NCI-H748 treated with DMSO at 0.1 percent for 48 hours (cell line): ENCODE data around the gene FBXW11.
"Not testable (repeated sequence)": the region's sequence is repeated elsewhere in the genome, so short reads cannot be mapped to it uniquely, and the experiment has no call there.

ENCODE experiments used
- DNase-seq: peaks from one replicate; lab custom pipeline; 2025; lab: John Stamatoyannopoulos, UW

Gene FBXW11

DNA sequence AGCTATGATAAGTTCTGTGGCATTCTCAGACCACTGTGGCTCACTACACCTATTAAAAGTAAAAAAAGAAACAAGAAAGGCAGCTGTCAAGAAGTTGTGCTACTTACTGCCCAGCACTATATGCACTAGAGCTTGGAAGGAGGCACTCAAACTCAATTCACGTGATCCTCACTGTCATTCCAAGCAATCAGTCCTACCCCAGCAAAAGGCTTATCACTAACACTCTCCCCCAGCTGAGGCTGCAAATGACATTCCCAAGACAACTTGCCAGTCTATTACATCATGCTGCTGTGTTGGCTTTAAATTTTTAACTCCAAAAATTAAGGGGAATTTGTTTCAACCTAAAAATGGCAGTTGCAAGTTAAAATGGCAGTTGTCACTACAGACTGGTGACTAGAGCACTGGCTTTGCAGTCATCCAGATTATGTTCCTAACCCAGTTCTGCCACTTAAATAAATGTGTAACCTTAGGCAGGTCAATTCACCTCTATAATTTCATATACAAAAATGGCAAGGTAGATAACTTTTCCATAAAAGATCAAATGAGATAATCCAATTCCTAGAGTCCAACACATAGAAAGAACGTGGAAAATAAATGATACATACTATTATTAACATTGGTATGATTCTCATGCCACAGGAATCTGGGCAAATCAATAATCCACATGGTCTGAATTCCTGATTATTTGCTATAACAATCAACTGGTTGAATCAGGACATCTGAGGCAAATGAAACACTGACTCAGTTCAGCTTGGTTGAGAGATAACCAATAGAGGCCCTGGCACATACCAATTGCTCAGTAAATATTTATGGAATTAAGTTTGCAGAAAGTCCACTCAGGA, 52.4 kb downstream of the FBXW11 start:
- DNase-seq: no peak

DNA sequence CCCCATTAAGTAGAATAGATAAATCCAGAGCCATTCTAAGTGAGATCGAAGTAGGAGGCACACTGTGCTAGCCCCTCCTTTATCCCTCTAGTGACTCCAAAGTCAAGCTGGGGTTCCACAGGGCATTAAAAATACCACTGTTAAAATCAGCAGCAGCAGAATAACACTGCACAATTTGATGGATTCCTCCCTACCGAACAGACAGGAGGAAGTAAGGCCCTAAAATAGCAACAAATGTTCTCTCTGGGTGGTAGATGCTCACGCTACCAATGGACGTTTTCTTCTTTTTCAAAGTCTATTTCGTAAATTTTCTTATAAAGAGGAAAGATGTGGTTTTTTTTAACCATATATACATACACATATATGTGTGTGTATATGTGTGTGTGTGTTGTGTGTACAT, 54.4 kb downstream of the FBXW11 start:
- DNase-seq: no peak

DNA sequence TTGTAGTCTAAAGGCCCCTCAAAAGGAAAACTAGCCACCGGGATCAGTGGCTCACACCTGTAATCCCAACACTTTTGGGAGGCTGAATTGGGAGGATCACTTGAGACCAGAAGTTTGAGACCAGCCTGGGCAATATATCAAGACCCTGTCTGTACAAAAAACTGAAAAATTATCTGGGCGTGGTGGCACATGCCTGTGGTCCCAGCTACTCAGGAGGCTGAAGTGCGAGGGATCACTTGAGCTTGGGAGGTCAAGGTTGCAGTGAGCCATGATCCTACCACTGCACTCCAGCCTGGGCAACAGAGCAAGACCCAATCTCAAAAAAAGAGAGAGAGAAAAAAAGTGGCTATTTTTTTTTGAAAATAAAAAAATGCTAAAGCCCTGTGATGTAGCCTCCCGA, 55.2 kb downstream of the FBXW11 start:
- DNase-seq: no peak

DNA sequence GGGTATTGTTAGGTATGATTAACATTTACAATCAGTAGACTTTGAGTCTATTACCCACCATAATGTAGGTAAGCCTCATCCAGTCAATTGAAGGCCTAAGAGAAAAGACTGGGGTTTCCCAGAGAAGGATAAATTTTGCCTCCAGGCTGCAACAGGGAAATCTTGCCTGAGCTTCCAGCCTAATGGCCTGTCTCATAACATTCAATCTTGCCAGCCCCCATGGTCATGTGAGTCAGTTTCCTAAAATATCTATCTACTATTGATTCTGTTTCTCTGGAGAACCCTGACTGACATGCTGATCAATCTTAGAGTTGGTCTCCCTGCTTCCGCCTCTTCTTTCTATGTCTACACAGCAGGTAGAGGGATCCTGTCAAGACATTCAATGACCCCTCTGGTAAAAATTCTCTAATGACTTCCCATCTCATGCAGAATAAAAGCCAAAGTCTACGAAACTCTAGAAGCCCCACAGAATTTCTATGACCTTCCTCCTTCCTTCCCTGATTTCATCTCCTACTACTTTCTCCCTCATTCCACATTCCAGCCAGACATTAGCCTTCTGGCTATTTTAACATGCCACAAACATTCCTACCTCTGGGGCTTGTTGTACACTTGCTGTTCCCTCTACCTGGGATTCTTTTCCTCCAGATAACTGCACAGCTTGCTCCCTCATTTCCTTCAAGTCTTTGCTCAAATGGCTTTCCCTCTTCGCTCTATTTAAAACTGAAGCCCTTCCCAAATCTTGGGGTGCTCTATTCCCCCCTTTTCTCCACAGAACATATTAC, 60.2 kb downstream of the FBXW11 start:
- DNase-seq: no peak

DNA sequence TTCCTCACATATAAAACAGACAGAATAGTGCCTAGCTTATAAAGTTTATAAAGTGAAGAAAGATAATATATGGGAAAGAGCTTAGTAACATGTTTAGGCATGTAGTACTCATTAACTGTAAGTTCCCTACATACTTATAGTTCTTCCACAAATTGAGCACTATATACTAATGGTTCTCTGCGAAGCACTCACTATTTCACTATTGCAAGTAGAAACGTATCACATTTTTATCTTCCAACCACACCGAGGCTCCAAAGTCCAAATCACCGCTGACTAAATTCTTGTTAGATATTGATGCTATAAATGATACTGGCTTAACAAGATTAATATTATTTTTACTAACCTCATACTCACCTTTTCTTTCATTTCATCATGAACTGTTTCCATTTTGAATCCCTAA, 61.0 kb downstream of the FBXW11 start:
- DNase-seq: no peak

DNA sequence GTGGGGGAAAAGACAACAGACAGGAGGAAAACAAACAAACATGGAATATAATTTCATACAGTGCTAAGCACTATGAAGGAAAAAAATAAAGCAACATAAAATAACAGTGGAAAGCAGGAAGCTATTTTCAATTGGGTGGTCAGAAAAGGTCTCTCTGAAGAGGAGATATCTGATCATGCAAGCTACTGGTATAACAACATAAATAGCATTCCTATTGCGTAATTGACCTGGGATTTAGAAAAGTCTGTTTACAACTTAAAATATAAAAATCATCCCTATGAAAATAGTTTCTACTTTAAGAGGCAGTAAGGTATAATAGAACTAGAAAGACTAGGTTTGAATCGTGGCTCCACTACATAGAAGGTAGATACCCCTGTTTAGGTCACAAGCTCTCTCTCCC, 61.4 kb downstream of the FBXW11 start:
- no peak for DNase-seq

DNA sequence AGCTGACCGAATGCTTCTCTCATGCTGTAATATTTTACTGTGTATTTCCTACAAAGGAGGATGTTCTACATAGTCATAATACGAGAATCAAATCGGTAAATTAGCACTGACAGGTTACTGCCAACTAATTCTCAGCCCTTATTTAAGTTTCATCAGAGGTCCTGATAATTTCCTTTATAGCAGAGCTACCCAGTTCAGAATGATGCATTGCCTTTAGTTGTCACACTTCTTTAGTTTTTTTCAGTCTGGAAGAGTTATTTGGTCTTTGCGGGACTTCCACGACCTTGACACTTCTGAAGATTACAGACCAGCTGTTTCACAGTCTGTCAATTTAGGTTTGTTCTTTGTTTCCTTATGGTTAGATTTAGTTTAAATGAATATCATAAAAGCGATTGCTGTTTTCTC, 64.3 kb downstream of the FBXW11 start:
- not testable (repeated sequence) for DNase-seq

DNA sequence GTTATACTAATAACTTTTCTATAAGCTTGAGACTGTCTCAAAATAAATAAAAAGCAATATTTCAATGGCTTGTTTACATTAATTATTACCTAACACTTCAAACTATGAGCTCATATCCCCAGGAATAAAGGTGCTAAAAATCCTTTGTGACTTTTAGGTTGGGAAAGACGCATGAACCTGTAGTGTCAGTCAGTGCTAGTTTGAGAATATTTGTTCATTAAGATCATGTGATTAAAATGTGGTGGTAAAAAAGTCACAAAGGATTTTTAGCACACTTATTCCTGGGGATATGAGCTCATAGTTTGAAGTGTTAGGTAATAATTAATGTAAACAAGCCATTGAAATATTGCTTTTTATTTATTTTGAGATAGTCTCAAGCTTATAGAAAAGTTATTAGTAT, 64.8 kb downstream of the FBXW11 start:
- not testable (repeated sequence) for DNase-seq

DNA sequence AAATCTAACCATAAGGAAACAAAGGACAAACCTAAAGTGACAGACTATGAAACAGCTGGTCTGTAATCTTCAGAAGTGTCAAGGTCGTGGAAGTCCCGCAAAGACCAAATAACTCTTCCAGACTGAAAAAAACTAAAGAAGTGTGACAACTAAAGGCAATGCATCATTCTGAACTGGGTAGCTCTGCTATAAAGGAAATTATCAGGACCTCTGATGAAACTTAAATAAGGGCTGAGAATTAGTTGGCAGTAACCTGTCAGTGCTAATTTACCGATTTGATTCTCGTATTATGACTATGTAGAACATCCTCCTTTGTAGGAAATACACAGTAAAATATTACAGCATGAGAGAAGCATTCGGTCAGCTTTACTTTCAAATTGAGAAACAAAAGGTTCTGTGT, 65.2 kb downstream of the FBXW11 start:
- not testable (repeated sequence) for DNase-seq

DNA sequence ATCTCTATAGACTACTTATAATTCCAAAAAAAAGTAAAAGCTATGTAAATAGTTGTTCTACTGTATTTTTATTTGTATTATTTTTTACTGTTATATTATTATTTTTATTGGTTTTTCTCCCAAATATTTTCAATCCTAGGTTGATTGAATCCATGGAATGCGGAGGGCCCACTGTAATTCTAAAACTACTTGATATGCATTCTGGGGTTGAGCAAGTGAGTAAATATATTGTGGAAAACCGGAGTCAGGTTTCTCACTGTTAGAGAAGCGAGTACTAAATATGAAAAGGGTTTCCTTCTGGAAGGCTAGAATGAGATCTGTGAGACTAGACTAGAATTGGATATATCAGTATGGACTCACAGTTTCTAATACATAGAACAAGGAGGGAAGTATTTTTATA, 66.5 kb downstream of the FBXW11 start:
- no peak for DNase-seq

DNA sequence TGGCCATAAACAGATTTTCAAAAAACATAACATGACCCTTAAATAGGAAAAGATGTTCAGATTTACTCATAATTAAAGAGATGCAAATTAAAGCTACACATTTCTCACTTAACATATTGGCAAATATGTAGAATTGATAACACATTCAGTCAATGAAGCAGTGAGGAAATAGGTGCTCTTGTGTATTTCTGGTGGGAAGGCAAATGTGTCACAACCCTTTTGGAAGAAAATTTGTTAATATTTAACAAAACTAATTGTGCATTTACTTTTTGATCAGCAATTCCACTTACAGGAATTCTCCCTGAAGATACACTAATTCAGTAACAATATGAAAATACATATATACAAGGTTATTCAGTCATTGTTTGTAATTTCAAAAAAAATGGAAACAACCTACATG, 68.1 kb downstream of the FBXW11 start:
- DNase-seq: no peak

DNA sequence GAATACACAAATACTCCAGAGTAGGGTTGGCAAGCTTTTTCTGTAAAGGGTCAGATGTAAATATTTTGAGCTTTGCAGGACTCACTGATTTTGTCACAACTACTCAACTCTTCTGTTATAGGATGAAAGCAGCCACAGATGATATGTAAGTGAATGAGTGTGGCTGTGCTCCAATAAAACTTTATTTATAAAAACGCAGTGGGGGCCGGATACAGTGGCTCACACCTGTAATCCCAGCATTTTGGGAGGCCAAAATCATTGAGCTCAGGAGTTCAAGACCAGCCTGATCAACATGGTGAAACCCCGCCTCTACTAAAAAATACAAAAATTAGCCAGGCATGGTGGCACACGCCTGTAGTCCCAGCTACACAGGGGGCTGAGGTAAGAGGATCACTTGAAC, 69.1 kb downstream of the FBXW11 start:
- no peak for DNase-seq

DNA sequence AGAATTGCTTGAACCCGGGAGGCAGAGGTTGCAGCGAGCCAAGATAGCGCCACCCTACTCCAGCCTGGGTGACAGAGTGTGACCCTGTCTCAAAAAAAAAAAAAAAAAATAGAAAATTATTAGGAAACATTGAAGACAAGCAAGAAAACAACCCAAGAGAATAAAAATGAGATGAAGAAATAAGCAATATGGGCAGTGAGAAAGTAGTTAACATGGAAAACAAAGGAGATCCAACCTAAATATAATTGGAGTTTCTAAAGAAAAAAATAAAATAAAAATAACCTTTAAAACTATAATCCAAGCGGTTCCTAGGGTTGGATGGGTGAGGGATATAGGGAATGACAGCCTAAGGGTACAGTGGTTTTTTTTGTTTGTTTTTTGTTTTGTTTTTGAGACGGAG, 71.9 kb downstream of the FBXW11 start:
- DNase-seq: no peak

DNA sequence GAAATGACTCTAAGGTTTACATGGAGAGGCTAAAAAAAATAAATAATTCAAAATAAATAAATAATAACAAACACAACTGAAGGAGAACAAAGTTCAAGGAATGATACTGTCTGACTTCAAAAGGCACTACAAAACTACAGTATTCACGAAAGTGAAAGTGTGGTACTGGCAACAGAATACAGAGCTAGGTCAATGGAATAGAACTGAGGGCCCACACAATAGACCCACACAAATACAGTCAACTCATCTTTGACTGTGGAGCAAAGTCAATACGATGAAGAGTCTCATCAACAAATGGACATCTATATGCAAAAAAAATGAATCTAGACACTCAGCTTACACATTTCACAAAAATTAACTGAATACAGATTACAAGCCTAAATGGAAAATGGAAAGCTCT, 75.3 kb downstream of the FBXW11 start:
- no peak for DNase-seq

DNA sequence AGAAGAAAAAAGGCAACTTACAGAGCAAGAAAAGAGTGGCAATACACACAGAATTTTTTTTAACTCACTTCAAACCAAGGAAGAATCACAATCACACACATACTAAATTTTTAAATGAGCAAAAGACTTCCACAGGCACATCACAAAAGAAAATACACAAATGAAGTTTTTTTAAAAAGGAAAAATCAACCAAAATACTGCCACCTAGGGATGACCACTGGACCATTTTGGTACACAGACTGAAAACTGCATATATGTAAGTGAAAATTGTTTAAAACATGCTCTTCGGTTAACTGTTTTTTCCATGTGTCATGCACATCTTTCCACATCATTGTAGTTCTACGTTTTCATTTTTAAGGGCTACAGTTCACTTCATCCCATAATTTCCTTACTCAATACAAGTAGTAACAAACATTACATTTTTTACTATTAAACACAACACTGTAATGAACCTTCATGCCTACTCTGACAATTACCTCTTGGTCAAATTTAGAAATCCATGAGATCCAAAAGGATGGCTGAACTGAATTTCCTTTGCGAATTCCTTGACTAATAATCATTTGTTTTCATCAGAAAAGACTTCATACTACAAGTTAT, 79.0 kb downstream of the FBXW11 start:
- no peak for DNase-seq

DNA sequence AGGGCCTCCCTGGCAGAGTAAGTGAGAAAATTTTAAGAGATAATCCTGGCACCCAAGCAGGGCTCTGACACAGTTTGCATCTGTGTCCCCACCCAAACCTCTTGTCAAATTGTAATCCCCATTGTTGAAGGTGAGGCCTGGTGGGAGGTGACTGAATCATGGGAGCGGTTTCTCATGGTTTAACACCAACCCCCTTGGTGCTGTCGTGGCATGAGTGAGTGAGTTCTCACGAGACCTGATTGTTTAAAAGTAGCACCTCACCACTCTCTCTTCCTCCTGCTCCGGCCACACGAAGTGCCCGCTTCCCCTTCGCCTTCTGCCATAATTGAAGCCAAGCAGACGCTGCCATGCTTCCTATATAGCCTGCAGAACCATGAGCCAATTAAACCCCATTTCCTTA, 80.1 kb downstream of the FBXW11 start:
- DNase-seq: no peak

DNA sequence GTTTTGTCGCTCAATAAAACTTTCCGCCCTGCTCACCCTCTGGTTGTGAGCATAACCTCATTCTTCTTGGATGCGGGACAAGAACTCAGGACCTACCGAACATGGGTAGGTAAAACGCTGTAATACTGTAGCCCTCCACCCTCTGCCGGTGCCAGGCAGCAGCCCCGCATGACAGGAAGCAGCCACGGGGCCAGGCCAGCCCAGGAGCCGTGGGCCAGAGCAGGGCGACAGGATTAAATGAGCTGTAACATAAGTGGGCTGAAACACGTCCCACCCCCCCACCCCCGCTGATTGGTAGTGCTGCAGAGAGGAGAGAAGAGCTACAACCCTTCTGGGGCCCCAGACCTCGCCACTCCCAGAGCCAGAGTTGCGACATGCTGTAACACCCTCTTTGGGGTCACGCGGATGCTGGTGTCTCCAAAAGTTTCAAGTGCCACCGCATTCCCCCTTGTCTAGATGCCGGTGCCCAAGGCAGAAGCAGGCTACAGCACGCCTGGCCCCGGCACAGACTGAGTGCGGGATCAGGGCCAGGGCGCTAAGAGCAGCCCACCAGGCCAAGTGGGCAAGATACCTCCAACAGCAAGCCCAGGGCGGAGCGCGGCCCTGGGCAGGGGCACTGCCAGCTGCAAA, 81.8 kb downstream of the FBXW11 start:
- DNase-seq: no peak

DNA sequence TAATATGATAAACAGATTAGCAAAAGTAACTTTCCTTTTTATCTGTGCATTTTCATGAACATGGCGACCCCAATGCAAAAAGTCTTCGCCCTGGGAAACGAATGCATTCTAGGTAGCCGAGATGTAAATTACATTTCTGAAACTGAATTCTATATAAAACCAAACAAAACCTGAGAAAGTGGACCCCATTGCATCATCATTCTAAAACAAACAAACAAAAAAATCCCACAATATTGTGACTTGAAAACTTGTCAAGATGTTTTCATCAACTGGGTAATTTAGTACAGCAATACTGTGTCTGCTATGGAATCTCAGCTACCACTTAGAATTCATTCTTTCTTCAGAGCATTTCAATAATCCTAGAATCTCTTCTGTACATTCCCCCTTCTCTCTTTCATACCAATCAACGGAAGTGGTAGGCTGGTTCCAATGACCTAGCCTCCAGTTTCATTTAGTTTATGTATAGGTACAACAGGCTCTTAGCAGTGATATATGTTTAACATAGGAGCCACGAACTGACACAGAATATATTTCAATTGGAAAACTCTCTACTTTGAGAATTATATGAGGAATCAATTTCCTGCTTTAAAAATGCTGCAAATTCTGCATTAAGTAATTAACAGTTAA, 85.6 kb downstream of the FBXW11 start:
- no peak for DNase-seq

DNA sequence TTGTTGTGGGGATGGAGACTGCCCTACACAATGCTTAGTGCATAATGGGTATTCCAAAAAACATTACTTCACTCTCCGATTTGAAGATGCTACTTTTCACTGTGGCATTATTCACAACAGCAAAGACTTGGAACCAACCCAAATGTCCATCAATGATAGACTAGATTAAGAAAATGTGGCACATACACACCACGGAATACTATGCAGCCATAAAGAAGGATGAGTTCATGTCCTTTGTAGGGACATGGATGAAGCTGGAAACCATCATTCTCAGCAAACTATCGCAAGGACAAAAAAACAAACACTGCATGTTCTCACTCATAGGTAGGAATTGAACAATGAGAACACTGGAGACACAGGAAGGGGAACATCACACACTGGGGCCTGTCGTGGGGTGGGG, 90.7 kb downstream of the FBXW11 start:
- DNase-seq: not testable (repeated sequence)

DNA sequence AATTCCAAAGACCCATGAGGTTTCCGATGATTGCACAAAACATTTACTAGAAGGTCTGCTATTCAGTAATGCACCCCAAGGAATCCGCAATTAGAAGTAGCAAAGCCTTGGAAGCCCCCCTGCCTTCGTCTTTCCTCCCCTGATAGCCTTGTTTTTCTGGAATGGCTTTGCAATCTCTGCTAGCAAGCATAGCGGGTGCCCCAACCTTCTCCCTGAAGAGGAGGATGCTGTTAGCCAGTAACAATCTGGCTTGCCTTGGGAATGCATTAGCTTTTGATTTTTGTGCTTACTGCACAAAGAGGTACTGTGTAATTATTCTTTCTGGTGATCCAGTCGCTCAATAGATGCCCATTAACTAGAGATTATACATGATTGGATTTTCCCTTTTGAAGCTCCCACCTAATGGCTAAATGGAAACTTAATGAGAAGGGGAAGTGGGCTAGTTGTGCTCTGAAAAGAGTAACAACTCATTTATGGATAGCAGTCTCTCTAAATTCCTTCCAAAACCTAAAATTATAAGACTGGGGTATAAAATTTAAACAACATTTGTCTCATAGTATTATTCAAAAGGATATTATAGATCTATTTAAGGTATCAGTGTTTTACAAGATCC, 91.6 kb downstream of the FBXW11 start:
- no peak for DNase-seq

DNA sequence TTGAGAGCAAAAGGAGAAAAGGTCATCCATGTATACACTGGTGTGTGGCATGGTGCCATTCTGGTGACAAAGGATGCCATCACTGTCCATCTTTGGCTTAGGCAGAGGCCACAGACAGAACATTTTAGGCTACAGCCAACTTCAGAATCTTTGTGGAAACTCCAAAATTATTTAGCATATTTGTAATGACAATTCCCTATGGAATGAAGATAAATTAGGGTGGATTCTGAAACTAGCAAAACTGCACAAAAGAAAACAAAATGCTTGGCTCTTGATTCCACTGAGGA, 92.5 kb downstream of the FBXW11 start:
- no peak for DNase-seq

DNA sequence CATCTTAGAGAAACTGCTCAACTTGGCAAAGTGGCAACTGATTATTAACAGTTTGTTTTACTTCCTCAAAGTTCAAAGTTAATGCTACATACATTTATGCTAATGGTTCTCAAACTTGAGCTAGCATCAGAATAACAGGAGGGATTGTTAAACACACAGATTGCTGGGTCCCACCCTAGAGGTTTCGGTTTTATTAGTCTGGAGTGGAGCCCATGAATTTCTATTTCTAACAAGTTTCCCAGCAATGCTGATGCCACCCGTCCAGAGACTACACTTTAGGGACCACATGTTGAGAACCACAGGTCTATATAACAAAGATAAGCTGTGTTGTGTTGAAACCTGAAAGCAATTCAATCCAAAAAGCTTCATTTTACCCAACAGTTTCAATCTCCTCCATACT, 95.3 kb downstream of the FBXW11 start:
- DNase-seq: no peak
